Tibial nerve (tissue), 4 donors: ENCODE measurements around the gene BMP10. TPM values are rescaled to one million over a fixed set of nuclear protein-coding genes. Genes with fewer than 3 reads are reported as not detected.

Experiments
- DNase-seq, 2 donors: peaks; one replicate each; pipeline ENCODE4 v3.0.0-alpha.2; 2019; ENCODE audit warnings: low spot score in 2 of 2
- H3K27ac ChIP-seq, 4 donors: fragments of 200-600 bp; sonication (generic) in 3 of 4; one replicate each; pipeline ENCODE4 v1.5.1; 2017 to 2019; ENCODE audit warnings: mild to moderate bottlenecking in 1 of 4
- H3K27me3 ChIP-seq, 2 donors: fragments of 200-600 bp; sonication (generic) in 1 of 2; one replicate each; pipeline versions ENCODE4 v1.5.1 to v1.6.0; 2017 to 2019
- H3K36me3 ChIP-seq, 3 donors: fragments of 200-600 bp; sonication (generic); one replicate each; pipeline ENCODE4 v1.5.1; 2018 to 2019
- H3K4me1 ChIP-seq, 4 donors: fragments of 200-600 bp; sonication (generic) in 3 of 4; one replicate each; pipeline ENCODE4 v1.5.1; 2017 to 2019
- H3K4me3 ChIP-seq, 4 donors: fragments of 200-600 bp; sonication (generic) in 3 of 4; one replicate each; pipeline ENCODE4 v1.5.1; 2017 to 2019; ENCODE audit warnings: mild to moderate bottlenecking in 1 of 4, moderate library complexity in 1 of 4
- H3K9me3 ChIP-seq, 4 donors: fragments of 200-600 bp; sonication (generic) in 3 of 4; one replicate each; pipeline ENCODE4 v1.5.1; 2017 to 2019
- EP300 ChIP-seq, 2 donors: sonication (generic); formaldehyde crosslinking; IDR thresholded peaks; one replicate each; pipeline ENCODE4 v1.6.1; 2017; ENCODE audit warnings: antibody characterized with exemption in 2 of 2, mild to moderate bottlenecking in 1 of 2
- POLR2A ChIP-seq, 2 donors: fragments of 450-650 bp; IDR thresholded peaks; one replicate each; pipeline ENCODE4 v1.6.1; 2017; ENCODE audit warnings: antibody characterized with exemption in 2 of 2, mild to moderate bottlenecking in 2 of 2, moderate library complexity in 2 of 2
- WGBS, 2 donors: methylation state at CpG; one replicate each; pipeline ENCODE4 v1.1.5; 2018; 5-methylcytosine and 5-hydroxymethylcytosine counted together
- total RNA-seq, 4 donors: library from RNA; depleted of rRNA; stranded (reverse); fragments of >200 nt; gene quantifications; one replicate each; pipeline ENCODE4 v1.1.0, GENCODE V29; 2016
- TF ChIP-seq, protein P1 (sequence below), 5 experiments: fragments of 200-600 bp in 3 of 5; fragments of 450-650 bp in 2 of 5; sonication (generic) in 3 of 5; IDR thresholded peaks; one replicate each; pipeline ENCODE4 v1.5.1; 2016 to 2019; ENCODE audit warnings: antibody characterized with exemption in 5 of 5, mild to moderate bottlenecking in 3 of 5, moderate library complexity in 2 of 5

The BMP10 gene
- total RNA-seq, 4 donors from 2014 or later = not detected

DNA sequence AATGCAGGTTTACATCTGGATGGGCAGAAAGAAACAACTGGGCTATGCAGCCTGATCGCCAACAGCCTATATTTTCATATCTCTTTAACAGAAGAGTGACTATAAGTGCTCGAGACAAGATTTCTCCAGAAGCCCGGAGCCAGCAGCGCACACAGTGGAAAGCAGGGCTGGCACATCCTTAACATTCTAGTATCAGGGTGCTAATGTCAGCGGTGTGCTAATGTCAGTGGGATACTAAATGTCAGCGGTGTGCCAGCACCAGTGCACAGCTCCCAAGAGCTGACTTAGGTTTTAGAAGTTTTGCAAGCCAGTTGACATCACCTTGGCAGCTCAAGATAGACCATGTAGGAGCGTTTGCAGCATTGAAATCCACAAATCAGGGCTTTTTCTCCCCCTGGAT, 8.3 kb downstream of the BMP10 start:
- no peak overlapping the region for H3K27ac ChIP-seq
- no peaks in the 10 kb centered on the region for H3K27me3 ChIP-seq
- no peak overlapping the region for H3K4me3 ChIP-seq
- TF ChIP-seq, protein P1, sequence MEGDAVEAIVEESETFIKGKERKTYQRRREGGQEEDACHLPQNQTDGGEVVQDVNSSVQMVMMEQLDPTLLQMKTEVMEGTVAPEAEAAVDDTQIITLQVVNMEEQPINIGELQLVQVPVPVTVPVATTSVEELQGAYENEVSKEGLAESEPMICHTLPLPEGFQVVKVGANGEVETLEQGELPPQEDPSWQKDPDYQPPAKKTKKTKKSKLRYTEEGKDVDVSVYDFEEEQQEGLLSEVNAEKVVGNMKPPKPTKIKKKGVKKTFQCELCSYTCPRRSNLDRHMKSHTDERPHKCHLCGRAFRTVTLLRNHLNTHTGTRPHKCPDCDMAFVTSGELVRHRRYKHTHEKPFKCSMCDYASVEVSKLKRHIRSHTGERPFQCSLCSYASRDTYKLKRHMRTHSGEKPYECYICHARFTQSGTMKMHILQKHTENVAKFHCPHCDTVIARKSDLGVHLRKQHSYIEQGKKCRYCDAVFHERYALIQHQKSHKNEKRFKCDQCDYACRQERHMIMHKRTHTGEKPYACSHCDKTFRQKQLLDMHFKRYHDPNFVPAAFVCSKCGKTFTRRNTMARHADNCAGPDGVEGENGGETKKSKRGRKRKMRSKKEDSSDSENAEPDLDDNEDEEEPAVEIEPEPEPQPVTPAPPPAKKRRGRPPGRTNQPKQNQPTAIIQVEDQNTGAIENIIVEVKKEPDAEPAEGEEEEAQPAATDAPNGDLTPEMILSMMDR (IDR thresholded peaks at IDR 0.05) = no peak
- TF ChIP-seq EP300 (IDR thresholded peaks at IDR 0.05) (no peak), POLR2A (IDR thresholded peaks at IDR 0.05) (no peak)
- no peaks in the 10 kb centered on the region for H3K9me3 ChIP-seq
- H3K4me1 ChIP-seq = no peaks in the 10 kb centered on the region
- H3K36me3 ChIP-seq = no peaks in the 10 kb centered on the region
- WGBS, 2 donors = 65 to 69% methylated on average over 7 of the region's 7 CpGs
- DNase-seq = no peak

DNA sequence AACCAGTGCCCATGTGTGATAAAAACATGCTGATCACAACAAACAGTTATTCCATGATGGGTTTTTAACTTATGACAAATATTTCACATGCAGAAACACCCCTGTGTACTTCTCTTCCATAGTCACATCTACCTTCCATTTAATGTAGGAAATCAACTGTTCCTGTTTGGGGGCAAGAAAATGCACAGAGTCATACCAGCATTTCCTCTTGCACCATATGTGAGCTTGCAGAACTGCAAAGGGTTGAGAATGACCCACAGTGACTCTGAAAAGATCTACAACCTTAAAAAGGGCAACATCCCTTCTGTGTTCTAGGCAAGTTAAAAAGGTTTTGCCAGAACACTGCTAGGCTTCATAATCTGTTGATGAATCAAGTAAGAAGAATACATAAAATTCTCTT, 9.9 kb downstream of the BMP10 start:
- no peaks in the 10 kb centered on the region for H3K36me3 ChIP-seq
- H3K4me1 ChIP-seq = no peaks in the 10 kb centered on the region
- no peaks in the 10 kb centered on the region for H3K27me3 ChIP-seq
- no peaks in the 10 kb centered on the region for H3K9me3 ChIP-seq
- DNase-seq = no peak
- H3K27ac ChIP-seq = no peak overlapping the region
- H3K4me3 ChIP-seq = no peak overlapping the region
- TF ChIP-seq EP300 (IDR thresholded peaks at IDR 0.05) (no peak), POLR2A (IDR thresholded peaks at IDR 0.05) (no peak)
- TF ChIP-seq, protein P1 (IDR thresholded peaks at IDR 0.05) = no peak

- Histone ChIP-seq H3K27ac (no peak overlapping the region), H3K4me3 (no peak overlapping the region), H3K9me3 (no peaks in the 10 kb centered on the region), H3K4me1 (no peaks in the 10 kb centered on the region), H3K36me3 (no peaks in the 10 kb centered on the region), H3K27me3 (no peaks in the 10 kb centered on the region)
- TF ChIP-seq, protein P1 (IDR thresholded peaks at IDR 0.05) = no peak
- no peak for TF ChIP-seq POLR2A (IDR thresholded peaks at IDR 0.05)
- TF ChIP-seq EP300 (IDR thresholded peaks at IDR 0.05) = no peak
- WGBS, 2 donors = 69 to 74% methylated on average over 3 of the region's 3 CpGs
- no peak for DNase-seq
Measured at GRCh38 chr2:68860111-68860510, 11.1 kb downstream of the BMP10 start.

- WGBS, 2 donors = 74 to 75% methylated on average over 4 of the region's 4 CpGs
- H3K4me1 ChIP-seq = no peaks in the 10 kb centered on the region
Measured at GRCh38 chr2:68857855-68858456, 13.2 kb downstream of the BMP10 start.

DNA sequence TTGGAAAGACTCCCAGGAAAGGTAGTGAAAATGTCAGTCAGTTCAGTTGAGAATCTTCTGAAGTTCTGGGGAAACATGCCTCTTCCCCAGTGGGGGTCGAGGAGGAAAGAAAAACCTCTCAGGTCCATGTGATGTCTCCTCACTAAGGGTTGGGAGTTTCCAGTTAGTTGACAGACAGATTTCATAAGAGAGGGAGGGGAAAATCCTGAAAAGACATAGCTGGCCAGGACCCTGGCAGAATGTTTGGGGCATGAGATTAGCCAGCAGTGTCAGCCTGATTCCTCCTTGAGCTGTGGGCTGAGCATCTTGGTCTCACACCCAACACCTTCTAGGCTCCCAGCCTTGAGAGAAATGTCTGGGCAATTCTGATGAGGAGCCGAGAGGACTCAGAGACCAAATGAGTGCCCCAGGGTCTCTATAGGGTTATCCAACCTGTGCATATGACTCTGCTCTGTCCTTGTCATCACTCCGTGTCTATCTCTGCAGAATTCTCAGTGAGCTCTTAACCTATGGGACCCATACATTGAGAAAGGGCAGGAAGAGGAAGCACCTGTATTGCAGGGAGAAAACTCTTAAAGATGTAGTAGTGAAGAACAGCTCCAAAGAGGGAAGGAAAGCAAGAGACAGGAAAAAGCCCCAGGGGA, 13.9 kb downstream of the BMP10 start:
- no peak for DNase-seq
- TF ChIP-seq, protein P1 (IDR thresholded peaks at IDR 0.05) = no peak
- TF ChIP-seq POLR2A (IDR thresholded peaks at IDR 0.05) = no peak
- TF ChIP-seq EP300 (IDR thresholded peaks at IDR 0.05) = no peak
- 76 to 83% methylated on average over 3 of the region's 3 CpGs for WGBS, 2 donors
- H3K27me3 ChIP-seq = no peaks in the 10 kb centered on the region
- H3K9me3 ChIP-seq = no peaks in the 10 kb centered on the region
- H3K27ac ChIP-seq = no peak overlapping the region
- H3K36me3 ChIP-seq = no peaks in the 10 kb centered on the region
- no peaks in the 10 kb centered on the region for H3K4me1 ChIP-seq
- no peak overlapping the region for H3K4me3 ChIP-seq

More at GRCh38 chr2:68857855-68858456, 13.2 kb downstream of the BMP10 start:
- no peak overlapping the region for H3K27ac ChIP-seq
- no peaks in the 10 kb centered on the region for H3K9me3 ChIP-seq
- DNase-seq = no peak
- H3K36me3 ChIP-seq = no peaks in the 10 kb centered on the region
- H3K4me3 ChIP-seq = no peak overlapping the region
- TF ChIP-seq, protein P1 (IDR thresholded peaks at IDR 0.05) = no peak
- TF ChIP-seq POLR2A (IDR thresholded peaks at IDR 0.05) (no peak), EP300 (IDR thresholded peaks at IDR 0.05) (no peak)
- H3K27me3 ChIP-seq = no peaks in the 10 kb centered on the region
